Natural killer cell (primary cell): ENCODE measurements around the gene SMIM20. TPM values are rescaled to one million over a fixed set of nuclear protein-coding genes. Genes with fewer than 3 reads are reported as not detected.

Experiments
- ATAC-seq, 3 donors: fragments of 150-1000 bp in 2 of 3; fragments of 200-7000 bp in 1 of 3; cut with Tn5 transposase; 1 replicate in 1 of 3; 2 replicates in 2 of 3; pipeline ENCODE4 v1.10.0; 2021; ENCODE audit warnings: mild to moderate bottlenecking in 2 of 3, moderate library complexity in 2 of 3
- DNase-seq, 2 donors: peaks; one replicate each; pipeline versions ENCODE4 v3.0.0 to v3.0.0-alpha.2; 2013 to 2021; ENCODE audit warnings: mixed read lengths in 1 of 2
- H3K27ac ChIP-seq: one replicate; pipeline ENCODE4 v1.5.1; 2013; ENCODE audit warnings: mild to moderate bottlenecking, low read length
- H3K27me3 ChIP-seq: one replicate; pipeline ENCODE4 v1.6.1; 2013; ENCODE audit warnings: low read length; ENCODE audit not compliant: control insufficient read depth, insufficient read depth
- H3K36me3 ChIP-seq: one replicate; pipeline ENCODE4 v1.6.1; 2013; ENCODE audit warnings: low read length; ENCODE audit not compliant: control insufficient read depth, insufficient read depth
- H3K4me1 ChIP-seq: one replicate; pipeline ENCODE4 v1.6.1; 2013; ENCODE audit warnings: low read length; ENCODE audit not compliant: control insufficient read depth, insufficient read depth
- H3K4me3 ChIP-seq: one replicate; pipeline ENCODE4 v1.5.1; 2013; ENCODE audit warnings: low read length
- H3K9me3 ChIP-seq: one replicate; pipeline ENCODE4 v1.6.1; 2013; ENCODE audit warnings: low read length; ENCODE audit not compliant: control insufficient read depth, insufficient read depth
- H3K27ac Mint-ChIP-seq, 2 donors: one replicate each; pipeline ENCODE4 v1.8.0; 2022; ENCODE audit warnings: mild to moderate bottlenecking in 2 of 2, mixed read lengths in 2 of 2, moderate library complexity in 1 of 2
- H3K27me3 Mint-ChIP-seq, 2 donors: one replicate each; pipeline ENCODE4 v1.8.0; 2022; ENCODE audit warnings: low read depth in 2 of 2, mixed read lengths in 2 of 2
- H3K36me3 Mint-ChIP-seq: one replicate; pipeline ENCODE4 v1.8.0; 2022; ENCODE audit warnings: mixed read lengths
- H3K4me1 Mint-ChIP-seq, 2 donors: one replicate each; pipeline ENCODE4 v1.8.0; 2022; ENCODE audit warnings: mixed read lengths in 2 of 2
- H3K4me3 Mint-ChIP-seq: one replicate; pipeline ENCODE4 v1.8.0; 2022; ENCODE audit warnings: mild to moderate bottlenecking, moderate library complexity, mixed read lengths
- H3K9me3 Mint-ChIP-seq, 2 donors: one replicate each; pipeline ENCODE4 v1.8.0; 2022; ENCODE audit warnings: mixed read lengths in 2 of 2
- WGBS: methylation state at CpG from one replicate; pipeline ENCODE4 v1.1.7; 2013; ENCODE audit warnings: missing lambda C conversion rate; ENCODE audit not compliant: insufficient coverage; 5-methylcytosine and 5-hydroxymethylcytosine counted together
- intact Hi-C: fragments of 100-400 bp; cut with micrococcal nuclease; formaldehyde crosslinking; loops from one replicate; pipeline ENCODE4 v1.14.2; 2022
- total RNA-seq, 4 donors: library from RNA; stranded (reverse); fragments of 120-200 nt in 1 of 4; gene quantifications; one replicate each; pipeline versions ENCODE4 v1.2.3 to v1.2.4, GENCODE V29; 2013 to 2022
- TF ChIP-seq, protein P1 (sequence below): fragments of 200-600 bp; IDR thresholded peaks from one replicate; pipeline ENCODE4 v1.8.0; 2022; ENCODE audit warnings: antibody characterized with exemption

SMIM20 gene
- total RNA-seq, 3 donors from 2014 or later (not counting 1 experiment from before 2014, with no cell fraction given), result 10.3 to 11.5 (median 10.3) TPM

DNA sequence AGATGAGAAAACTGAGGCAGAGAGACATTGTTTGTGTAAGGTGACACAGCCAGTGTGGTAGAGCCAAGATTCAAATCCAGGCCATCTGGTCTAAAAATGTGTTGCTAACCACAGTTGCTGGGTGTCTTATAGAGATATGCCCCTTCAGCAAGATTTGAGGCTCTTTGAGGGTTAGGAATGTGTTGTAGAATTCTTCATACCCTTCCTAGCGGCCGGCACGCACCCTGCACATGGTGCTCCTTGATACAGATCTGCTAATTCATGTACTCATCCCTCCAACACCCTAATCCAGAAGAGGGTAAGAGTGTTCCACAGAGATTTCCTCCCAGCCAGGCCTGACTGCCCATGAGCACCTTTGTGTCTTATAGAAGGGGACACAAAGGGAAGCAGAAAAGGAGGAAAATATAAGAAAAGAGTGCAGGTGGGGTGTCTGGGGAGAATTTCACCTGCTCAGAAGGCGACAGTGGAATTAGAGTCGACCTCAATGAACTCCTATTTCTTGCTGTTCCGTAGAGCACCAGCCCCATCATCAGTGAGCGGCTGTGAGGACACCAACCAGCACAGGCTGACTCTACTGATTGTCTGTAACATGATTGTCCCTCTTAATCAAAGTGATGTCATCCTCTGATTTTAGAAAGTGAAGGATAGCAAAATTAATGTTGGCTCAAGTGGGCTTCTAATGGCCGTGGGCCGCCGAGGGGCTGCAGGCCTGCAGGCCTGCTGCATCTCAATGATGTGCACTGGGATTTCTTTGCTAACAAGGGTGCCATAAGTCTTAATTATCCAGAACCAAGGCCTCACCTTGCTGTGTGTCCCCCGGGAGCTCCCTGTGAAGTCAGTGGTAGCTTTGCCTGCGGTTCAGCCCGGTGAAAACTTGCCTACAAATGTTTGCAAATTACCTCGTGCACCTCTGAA, 24.2 kb upstream of the SMIM20 start:
- Histone ChIP-seq H3K36me3 (no peaks in the 10 kb centered on the region), H3K4me3 (no peak overlapping the region), H3K27ac (no peak overlapping the region), H3K27me3 (no peaks in the 10 kb centered on the region), H3K9me3 (no peaks in the 10 kb centered on the region), H3K4me1 (no peaks in the 10 kb centered on the region)
- intact Hi-C loops, result no loop called here
- TF ChIP-seq, protein P1, sequence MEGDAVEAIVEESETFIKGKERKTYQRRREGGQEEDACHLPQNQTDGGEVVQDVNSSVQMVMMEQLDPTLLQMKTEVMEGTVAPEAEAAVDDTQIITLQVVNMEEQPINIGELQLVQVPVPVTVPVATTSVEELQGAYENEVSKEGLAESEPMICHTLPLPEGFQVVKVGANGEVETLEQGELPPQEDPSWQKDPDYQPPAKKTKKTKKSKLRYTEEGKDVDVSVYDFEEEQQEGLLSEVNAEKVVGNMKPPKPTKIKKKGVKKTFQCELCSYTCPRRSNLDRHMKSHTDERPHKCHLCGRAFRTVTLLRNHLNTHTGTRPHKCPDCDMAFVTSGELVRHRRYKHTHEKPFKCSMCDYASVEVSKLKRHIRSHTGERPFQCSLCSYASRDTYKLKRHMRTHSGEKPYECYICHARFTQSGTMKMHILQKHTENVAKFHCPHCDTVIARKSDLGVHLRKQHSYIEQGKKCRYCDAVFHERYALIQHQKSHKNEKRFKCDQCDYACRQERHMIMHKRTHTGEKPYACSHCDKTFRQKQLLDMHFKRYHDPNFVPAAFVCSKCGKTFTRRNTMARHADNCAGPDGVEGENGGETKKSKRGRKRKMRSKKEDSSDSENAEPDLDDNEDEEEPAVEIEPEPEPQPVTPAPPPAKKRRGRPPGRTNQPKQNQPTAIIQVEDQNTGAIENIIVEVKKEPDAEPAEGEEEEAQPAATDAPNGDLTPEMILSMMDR, result no peak
- no peak for DNase-seq
- H3K4me1 Mint-ChIP-seq, result no peaks in the 10 kb centered on the region
- no peak overlapping the region for H3K4me3 Mint-ChIP-seq
- no peak for ATAC-seq
- H3K36me3 Mint-ChIP-seq, result no peaks in the 10 kb centered on the region
- no peaks in the 10 kb centered on the region for H3K9me3 Mint-ChIP-seq
- 92% methylated on average over 11 of the region's 14 CpGs for WGBS
- no peaks in the 10 kb centered on the region for H3K27me3 Mint-ChIP-seq
- H3K27ac Mint-ChIP-seq, result no peak overlapping the region

DNA sequence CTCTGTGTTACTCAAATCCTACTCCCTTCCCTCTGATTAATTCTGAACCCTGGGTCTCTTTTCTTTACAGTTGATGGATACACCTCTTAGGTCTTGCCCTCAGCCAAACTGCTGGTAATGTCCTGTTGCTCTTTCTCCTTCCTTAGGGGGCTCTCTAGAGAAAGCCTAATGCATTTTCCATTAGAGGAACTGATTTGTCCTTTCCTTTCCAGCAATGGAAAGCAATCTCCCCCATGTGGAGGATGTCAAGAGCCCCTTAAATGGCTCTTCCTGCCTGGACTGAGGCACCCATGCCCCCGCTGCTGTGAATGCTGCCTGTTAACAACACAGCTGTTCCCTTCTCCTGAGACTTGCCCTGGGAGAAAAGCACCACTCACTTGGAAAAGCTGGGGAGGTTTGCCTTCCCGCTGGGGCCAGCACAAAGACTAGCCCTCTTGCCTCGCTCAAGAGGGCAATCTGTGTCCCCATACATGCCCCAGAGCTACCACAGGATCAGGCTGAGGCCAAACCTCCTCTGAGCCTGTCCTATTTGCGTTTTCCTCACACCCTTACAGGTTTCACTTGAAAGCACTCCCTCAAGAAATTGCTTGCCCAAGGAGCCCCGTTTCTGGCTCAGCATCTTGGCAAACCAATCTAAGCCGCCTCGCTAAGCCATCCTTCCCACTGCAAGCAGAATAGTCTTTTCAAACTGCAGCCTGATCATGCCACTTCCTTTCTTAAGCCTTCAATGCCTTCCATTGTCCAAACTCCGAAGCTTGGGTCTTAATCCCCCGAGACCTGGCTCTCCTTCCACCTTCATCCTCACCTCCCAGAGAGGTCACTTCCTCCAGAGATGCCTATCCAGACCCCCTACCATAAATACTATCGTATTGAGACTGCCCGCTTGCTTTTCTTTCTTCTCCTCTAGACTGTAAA, 23.2 kb upstream of the SMIM20 start:
- intact Hi-C loops, result no loop called here
- H3K4me1 Mint-ChIP-seq, result no peaks in the 10 kb centered on the region
- DNase-seq (no peak), ATAC-seq (no peak)
- H3K4me1 ChIP-seq, result no peaks in the 10 kb centered on the region
- 86% methylated on average over 11 of the region's 11 CpGs for WGBS
- H3K27me3 Mint-ChIP-seq, result no peaks in the 10 kb centered on the region
- H3K27ac Mint-ChIP-seq, result no peak overlapping the region
- no peaks in the 10 kb centered on the region for H3K36me3 ChIP-seq
- TF ChIP-seq, protein P1, result no peak
- no peaks in the 10 kb centered on the region for H3K9me3 Mint-ChIP-seq
- H3K27me3 ChIP-seq, result no peaks in the 10 kb centered on the region
- H3K9me3 ChIP-seq, result no peaks in the 10 kb centered on the region
- H3K27ac ChIP-seq, result no peak overlapping the region
- no peak overlapping the region for H3K4me3 ChIP-seq
- H3K4me3 Mint-ChIP-seq, result no peak overlapping the region
- H3K36me3 Mint-ChIP-seq, result no peaks in the 10 kb centered on the region

DNA sequence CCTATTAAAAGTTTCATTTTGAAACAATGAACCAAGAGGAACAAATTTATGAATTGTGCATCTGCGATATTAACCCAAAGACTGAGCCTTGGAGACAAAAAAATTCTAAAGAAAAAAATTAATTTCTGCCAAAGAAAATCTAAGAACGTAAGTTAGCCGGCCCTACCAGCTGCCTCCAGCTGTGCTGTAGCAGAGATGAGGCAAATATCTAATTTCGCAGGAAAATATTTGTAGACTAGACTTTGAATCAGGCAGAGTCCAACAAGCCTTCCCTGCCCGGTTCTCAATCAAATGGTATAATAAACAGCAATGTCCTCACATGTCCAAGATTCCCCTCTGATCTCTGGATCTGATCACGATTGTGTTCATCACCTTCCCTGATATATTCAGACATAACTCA, 21.2 kb upstream of the SMIM20 start:
- intact Hi-C loops, result no loop called here
- Histone ChIP-seq H3K36me3 (no peaks in the 10 kb centered on the region), H3K4me3 (no peak overlapping the region), H3K9me3 (no peaks in the 10 kb centered on the region), H3K4me1 (no peaks in the 10 kb centered on the region), H3K27me3 (no peaks in the 10 kb centered on the region), H3K27ac (no peak overlapping the region)
- Mint-ChIP-seq H3K36me3 (no peaks in the 10 kb centered on the region), H3K4me3 (no peak overlapping the region), H3K9me3 (no peaks in the 10 kb centered on the region), H3K4me1 (no peaks in the 10 kb centered on the region), H3K27me3 (no peaks in the 10 kb centered on the region), H3K27ac (no peak overlapping the region)
- WGBS, result 95% methylated on average over 6 of the region's 6 CpGs
- no peak for ATAC-seq
- TF ChIP-seq, protein P1, result no peak
- no peak for DNase-seq
